HG03159 (cell line): ENCODE data around the gene CDC26.
"Not testable (repeated sequence)": the region's sequence is repeated elsewhere in the genome, so short reads cannot be mapped to it uniquely, and the experiment has no call there.

Experiments
- ATAC-seq: cut with Tn5 transposase; IDR thresholded peaks from one replicate; pipeline ENCODE4 v1.9.1; 2021; ENCODE audit warnings: mild to moderate bottlenecking, moderate library complexity; ENCODE audit not compliant: unreplicated experiment

The CDC26 gene

DNA sequence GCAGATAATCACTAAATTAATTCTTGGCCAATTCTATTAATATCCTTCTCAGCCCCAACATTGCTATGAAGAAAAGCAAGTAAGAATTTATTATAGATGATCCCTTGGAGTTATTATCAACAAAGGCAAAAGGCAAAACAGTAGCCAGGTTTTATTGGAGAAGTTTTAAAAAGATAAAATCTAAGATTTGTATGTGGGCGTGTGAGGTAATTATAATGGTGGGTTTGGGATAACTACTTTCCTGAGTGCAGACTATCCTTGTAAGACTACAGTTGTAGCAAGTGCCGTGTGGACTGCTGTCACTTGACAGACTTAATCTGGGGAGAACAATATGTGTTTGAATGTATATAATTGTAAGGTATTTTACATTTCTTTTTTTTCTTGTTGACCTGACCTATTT, 30.8 kb downstream of the CDC26 start:
- ATAC-seq = no peak

DNA sequence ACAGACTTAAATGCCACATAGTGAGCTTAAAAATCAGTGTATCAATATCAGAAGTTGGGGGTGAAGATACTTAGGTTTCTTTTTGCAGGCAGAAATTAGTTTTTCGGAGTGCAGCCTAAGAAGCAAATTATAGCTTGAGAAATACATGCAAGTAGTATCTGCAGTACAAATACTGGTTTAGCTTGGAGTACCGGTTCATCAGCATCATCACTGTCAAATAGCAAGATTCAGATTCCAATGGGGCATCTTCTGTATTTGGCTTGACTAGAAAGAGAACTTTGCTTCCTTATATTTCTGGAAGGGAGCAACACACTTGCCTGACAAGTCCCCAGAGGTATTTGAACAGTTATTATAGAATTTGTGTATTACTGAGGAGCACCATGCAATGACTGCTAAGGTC, 34.2 kb downstream of the CDC26 start:
- no peak for ATAC-seq

DNA sequence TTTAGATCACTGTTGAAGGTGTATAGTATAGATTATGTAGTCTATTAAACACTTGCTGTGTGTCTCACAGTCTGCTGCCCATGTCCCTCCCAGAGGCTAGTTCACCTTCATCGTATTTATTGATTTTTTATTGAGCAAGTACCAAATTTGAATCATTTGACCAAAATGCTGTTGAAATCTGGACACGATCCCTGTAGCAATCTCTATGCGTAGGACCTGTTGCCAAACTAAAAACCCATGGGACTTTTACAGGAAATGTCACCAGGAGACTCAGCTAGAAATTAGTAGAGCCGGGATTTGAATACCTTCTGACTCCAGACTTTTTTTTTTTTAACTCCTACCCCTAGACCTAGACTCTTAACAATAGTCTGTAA, 36.5 kb downstream of the CDC26 start:
- no peak for ATAC-seq

DNA sequence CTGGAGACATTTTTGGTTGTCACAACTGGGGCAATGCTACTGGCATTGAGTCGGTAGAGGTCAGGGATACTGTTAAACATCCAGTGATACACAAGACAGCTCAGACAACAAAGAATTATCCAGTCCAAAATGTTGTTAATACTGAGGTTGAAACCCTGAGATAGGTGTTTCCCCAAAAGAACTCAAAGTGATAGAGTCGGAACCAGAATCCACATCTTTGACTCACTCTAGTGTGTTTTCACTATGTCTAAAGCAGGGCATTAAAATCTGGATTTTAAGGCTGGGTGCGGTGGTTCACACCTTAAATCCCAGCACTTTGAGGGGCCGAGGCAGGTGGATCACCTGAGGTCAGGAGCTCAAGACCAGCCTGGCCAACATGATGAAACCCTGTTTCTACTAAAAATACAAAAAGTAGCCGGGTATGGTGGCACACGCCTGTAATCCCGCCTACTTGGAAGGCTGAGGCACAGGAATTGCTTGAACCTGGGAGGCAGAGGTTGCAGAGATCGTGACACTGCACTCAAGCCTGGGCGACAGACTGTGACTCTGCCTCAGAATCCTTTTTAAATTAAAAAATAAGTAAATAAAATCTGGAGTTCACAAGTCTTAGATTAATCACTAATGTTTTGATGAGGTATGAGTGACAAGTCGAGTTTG, 37.0 kb downstream of the CDC26 start:
- ATAC-seq = no peak

DNA sequence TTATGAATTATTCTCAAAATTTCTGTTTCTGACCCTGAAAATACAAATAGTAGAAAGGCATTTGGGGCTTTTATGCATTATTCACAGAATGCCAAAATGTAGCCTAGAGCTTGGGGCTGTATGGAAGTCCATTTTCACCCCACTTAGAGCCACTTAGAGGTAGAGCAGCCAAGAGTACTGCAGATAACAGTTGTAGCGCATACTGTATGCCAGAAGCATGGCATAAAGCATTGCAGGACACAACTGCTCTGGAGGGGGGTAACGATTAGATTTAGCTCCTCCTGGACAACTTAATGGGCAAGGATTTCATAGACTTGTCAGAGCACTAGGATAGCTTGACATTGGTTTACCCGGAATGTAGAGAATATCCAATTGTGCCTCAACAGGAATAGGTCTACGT, 38.3 kb downstream of the CDC26 start:
- no peak for ATAC-seq

DNA sequence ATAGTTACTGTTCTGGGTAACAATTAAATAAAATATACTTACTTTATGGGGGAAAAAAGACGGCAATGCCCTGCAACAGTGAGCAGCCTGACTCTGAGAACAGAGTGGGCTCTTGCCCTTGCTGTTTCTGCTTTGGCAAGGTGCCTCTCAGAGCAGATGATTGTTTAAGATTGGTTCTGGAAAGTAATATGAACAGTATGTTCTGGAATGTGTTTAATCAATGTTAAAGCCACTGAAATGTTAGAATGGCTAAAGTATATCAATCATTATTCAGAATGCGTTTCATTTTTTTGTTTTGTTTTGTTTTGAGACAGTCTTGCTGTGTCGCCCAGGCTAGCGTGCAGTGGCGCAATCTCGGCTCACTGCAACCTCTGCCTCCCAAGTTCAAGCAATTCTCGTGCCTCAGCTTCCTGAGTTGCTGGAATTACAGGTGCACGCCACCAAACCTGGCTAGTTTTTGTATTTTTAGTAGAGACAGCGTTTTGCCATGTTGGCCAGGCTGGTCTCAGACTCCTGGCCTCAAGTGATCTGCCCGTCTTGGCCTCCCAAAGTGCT, 39.6 kb downstream of the CDC26 start:
- not testable (repeated sequence) for ATAC-seq

DNA sequence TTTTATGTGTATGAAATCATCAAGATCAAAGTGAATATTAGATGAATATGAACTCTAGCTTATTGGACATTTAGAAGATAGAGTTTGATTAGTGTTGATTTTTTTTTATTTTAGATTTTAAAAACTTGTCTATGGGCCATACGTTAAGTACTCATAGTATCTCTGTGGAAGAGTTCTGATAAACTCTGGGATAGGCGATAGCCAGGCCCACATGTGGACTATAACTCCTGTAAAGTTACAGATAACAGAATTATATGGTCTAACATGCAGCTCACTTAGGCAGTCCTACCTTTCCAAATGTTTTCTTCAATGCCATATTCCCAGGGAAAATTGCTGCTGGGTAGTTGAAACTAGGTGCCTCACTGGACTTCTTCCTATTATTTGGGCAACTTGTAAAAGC, 43.7 kb downstream of the CDC26 start:
- ATAC-seq = no peak

DNA sequence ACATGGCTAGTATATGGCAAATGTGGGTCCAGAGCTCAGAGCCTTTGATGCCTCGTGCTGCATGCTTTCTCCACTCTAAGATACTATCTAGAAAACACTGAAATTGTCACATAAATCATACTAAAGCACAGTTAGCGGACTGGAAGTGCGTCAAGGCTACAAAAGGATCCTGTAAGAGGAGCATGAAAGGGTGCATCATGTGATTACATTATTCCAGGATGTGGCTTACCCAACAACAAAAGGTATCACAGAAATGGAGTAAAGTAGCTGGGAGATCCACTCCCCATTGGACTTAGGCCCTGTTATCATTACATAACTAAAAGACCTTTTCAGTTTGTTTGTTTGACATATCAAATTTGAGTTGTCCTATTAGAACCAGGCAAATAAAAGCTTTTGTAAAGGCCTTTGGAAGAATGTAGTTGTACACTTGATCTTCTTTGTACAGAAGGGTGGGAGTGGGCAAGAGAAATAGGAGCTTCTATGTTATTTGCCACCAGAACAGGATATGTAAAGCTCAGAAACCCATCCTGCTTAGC, 47.2 kb downstream of the CDC26 start:
- ATAC-seq = no peak

DNA sequence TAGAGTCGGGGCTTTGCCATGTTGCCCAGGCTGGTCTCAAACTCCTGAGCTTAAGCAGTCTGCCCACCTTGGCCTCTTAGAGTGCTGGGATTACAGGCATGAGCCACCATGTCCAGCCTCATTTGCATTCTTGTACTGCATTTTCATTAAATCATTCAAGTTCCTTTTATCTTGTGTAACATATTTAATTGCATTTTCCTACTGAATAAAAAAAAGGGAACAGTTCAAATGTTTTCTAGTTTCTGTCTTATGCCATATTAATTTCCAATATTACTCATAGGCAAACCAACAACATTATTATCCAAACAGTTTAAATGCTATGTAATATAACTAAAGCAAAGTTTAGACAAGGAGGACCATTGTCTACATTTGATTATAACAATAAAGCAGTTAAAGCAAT, 47.9 kb downstream of the CDC26 start:
- ATAC-seq = no peak

DNA sequence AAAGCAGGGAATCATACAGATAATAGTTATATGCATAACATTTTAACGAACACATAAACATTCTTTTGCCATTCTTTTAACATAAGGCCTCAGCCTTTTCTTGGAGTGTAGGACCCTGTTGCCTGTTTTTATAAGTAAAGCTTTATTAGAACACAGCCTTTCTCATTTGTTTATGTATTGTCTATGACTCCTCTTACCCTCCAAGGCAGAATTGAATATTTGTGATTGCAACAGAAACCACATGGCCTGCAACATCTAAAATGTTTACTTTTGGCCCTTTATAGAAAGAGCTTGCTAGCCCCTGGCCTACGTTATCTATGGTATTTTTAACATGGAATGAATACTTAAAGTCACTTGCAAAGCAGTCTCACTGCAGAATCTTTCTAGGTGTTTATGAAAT, 51.4 kb downstream of the CDC26 start:
- ATAC-seq = no peak

DNA sequence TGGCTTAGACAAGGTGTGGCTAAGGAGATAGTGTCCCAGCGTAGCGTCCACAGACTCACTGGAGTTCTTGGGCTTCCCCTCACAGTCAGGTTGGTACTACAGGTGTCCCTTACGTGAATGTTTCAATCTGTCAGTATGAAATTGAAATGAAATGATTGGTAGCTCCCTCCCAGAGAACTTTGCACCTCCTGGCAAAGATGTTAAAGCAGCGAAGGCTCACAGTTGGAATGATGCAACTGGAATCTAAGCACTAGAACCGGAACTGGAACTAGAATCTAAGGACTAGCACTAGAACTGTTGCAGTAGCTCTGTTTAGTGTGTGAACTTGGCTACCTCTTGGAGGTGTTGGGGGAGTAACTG, 52.9 kb downstream of the CDC26 start:
- no peak for ATAC-seq

DNA sequence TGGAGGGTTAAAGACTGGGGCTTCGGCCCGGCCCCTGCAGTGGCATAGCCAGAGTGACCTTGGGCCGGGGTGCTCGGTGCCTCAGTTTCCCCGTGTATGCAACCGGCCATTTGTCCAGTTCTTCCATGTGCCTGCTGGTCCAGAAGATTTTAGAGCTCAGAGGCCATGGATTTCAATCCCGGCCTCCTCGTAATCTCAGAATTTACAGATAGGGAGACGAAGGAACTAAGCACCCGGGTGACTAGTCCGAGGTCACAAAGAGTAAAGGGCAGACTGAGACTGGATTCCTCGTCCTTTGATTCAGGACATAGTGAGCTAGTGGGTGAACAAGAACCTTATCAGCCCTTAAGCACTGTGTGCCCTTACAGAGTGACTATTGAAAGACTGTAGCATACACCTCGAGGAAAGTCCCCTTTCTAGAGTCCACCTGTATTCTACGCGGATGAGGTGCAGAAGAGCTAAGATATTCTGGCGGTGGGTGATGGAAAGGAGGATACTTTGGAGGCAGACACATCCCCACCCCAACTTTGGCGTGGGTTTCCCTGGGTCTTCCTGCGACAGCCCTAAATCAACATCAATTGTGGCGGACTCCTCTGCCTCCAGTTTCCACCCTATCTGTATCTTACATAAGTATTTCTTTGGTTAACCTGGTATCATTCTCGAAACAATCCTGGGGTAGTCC, 53.4 kb downstream of the CDC26 start:
- ATAC-seq = no peak

DNA sequence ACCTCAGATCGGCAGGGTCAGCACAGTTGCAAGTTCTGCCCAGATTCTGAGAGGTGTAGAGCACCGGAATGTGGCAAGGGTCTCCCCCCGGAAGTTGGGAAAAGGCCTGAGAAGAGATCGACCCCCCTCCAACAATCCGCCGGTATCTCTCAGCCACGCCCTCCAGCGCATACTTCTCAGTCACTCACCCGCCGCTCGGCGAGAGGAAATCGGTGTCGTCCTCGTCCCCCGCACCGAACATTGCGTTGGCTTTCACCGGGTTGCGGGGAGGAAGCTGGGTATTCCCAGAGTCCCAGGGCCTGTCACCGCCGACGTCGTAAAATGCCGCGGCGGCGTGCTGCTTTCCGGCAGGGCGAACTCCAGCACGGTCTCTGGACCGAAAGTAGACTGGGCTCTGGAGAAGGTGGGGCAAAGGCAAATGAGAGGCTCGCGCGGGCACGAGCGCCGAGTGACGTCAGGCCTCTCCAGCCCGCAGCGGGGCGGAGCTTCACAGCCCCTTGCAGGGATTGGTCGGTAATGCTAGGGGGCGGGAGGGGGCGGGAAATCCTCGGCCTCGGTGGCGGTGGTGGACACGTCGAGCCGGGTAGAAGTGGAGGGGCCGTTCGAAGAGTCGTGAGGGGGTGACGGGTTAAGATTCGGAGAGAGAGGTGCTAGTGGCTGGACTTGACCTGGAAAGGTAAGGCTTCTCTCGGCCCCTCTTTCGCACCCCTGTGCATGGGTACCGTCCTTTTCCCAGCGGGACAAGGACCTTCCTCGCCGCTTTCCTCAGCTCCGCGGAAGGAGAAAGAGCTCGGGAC, 54.2 kb downstream of the CDC26 start, which contains the start of the genes FKBP15 and SLC31A1:
Gene FKBP15, minus strand, starts transcription at position 275 of the 797 bp plus-strand sequence. Its CDS starts 34 bp downstream, at position 241.
Gene SLC31A1, plus strand, starts transcription at position 542 of the 797 bp plus-strand sequence. CDS start 34,605 bp downstream, outside the sequence.
- ATAC-seq = peak; percentile 83

DNA sequence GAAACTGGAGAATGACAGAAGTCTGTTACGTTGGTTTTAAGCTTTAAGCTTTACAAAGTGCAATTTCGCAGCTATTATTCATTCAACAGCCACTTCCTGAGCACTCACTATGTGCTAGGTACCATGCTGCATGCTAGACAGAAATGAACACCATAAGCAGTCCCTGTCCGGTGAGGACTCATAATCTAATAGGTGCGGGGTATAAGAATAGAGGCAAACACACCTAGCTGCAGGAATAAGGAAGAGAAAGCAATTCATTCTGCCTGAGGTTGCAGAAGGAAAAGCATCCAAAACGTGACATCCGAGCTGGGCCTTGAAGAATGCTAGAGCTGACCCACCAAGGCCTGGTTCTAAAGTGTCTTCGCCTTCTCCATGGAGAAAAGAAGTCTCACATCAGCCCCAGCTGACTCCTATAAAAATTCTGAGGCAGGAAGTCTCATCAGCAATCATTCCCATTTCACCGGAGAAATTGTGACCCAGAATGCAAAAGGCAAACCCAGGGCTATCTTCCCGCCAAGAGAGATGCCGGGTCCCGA, 54.8 kb downstream of the CDC26 start:
- no peak for ATAC-seq

DNA sequence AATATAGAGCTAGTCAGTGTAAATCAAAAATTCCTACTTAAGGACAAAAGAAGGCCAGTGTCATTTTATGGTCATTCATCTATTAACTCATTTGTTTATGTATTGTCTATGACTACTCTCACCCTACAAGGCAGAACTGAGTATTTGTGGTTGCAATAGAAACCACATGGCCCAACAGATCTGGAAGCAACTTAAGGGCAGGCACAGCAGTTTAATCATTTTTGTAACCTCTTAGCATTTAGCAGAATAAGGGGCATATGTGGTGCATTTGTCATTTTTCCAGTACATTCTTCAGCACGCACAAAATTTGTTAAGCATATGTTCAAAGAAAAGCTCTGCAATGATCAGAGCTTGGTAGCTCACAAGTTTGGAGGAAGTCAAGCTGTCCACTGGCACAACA, 55.4 kb downstream of the CDC26 start:
- peak; percentile 59 for ATAC-seq

DNA sequence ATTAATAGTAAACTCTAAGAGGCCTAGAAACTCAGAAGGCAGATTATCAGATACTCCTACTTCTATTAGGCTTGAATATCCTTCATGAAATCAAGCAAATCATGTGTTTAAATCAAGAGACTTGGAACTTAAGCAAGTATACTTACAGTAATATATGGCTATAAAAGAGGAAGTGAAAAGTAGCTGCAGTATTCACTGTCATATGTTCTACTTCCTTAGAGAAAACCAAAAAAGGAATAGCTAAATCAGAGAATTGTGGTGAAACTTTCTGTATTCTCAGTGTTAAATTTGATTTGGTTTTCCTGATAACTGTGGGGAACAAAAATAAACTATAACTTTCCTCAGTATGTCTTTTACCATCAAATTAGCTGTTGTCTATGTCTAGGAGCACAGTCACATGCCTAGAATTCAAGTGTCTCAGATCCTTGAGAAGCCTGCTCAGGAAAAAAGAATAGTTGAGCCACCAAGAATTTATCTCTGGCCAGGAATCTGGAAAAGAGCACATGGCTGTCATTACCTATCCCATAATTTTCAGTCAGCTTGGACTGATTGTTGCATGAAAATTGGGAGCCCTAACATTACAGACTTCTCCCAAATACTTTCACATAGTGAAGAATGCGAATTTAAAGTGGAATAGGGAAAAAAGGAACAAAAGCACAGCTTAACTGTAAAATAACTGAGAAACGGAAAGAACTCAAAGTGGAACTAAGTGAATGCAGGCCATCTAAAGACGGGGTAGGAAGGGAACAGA, 56.0 kb downstream of the CDC26 start:
- peak; percentile 43 for ATAC-seq
